NCI-H2107 treated with DMSO at 0.1 percent for 48 hours (cell line): ENCODE measurements around the gene AVL9.
"Not testable (repeated sequence)": the region's sequence is repeated elsewhere in the genome, so short reads cannot be mapped to it uniquely, and the experiment has no call there.

Source experiments
- DNase-seq: peaks from one replicate; lab custom pipeline; 2025; ENCODE audit not compliant: unreplicated experiment; lab: John Stamatoyannopoulos, UW

Gene AVL9

GRCh38 chr7:32494946-32495297 is 367 bp upstream of the AVL9 start:
- DNase-seq, result no peak

- DNase-seq, result no peak
Measured at GRCh38 chr7:32496052-32496813, 944 bp downstream of the AVL9 start.

- not testable (repeated sequence) for DNase-seq
Measured at GRCh38 chr7:32499755-32500154, 4.5 kb downstream of the AVL9 start.

- not testable (repeated sequence) for DNase-seq
Measured at GRCh38 chr7:32500216-32500615, 4.9 kb downstream of the AVL9 start.

GRCh38 chr7:32500922-32501341 is 5.6 kb downstream of the AVL9 start:
- no peak for DNase-seq

GRCh38 chr7:32501522-32501921 is 6.2 kb downstream of the AVL9 start:
- no peak for DNase-seq

- DNase-seq, result no peak
Measured at GRCh38 chr7:32502728-32503127, 7.4 kb downstream of the AVL9 start.

- no peak for DNase-seq
Measured at GRCh38 chr7:32506266-32507054, 11.2 kb downstream of the AVL9 start.

GRCh38 chr7:32507414-32507813 is 12.1 kb downstream of the AVL9 start:
- DNase-seq, result no peak

GRCh38 chr7:32511791-32512190 is 16.5 kb downstream of the AVL9 start:
- no peak for DNase-seq

GRCh38 chr7:32513210-32513609 is 17.9 kb downstream of the AVL9 start:
- DNase-seq, result no peak

GRCh38 chr7:32515890-32516550 is 20.7 kb downstream of the AVL9 start:
- DNase-seq, result no peak

- no peak for DNase-seq
Measured at GRCh38 chr7:32516551-32517100, 21.3 kb downstream of the AVL9 start.

GRCh38 chr7:32518534-32519140 is 23.3 kb downstream of the AVL9 start:
- no peak for DNase-seq

- DNase-seq, result no peak
Measured at GRCh38 chr7:32519763-32520162, 24.5 kb downstream of the AVL9 start.

GRCh38 chr7:32522746-32523530 is 27.6 kb downstream of the AVL9 start:
- no peak for DNase-seq

GRCh38 chr7:32524631-32525030 is 29.3 kb downstream of the AVL9 start:
- DNase-seq, result no peak

GRCh38 chr7:32525839-32526238 is 30.6 kb downstream of the AVL9 start:
- DNase-seq, result no peak

GRCh38 chr7:32531402-32531801 is 36.1 kb downstream of the AVL9 start:
- DNase-seq, result no peak

- DNase-seq, result no peak
Measured at GRCh38 chr7:32532086-32532485, 36.8 kb downstream of the AVL9 start.
